Stomach (tissue), 9 donors: ENCODE measurements around the gene PRXL2B. TPM values are rescaled to one million over a fixed set of nuclear protein-coding genes. Genes with fewer than 3 reads are reported as not detected.

ENCODE experiments used
- DNase-seq, 2 donors: peaks; one replicate each; pipeline versions ENCODE4 v3.0.0 to v3.0.0-alpha.2; 2013 to 2019
- H3K27ac ChIP-seq, 5 donors: fragments of 200-600 bp in 4 of 5; sonication (generic) in 4 of 5; one replicate each; pipeline ENCODE4 v1.5.1; 2013 to 2019; ENCODE audit warnings: mild to moderate bottlenecking in 1 of 5, moderate library complexity in 1 of 5
- H3K27me3 ChIP-seq, 3 donors: fragments of 200-600 bp; sonication (generic); one replicate each; pipeline ENCODE4 v1.5.1; 2017 to 2019; ENCODE audit warnings: mixed run types in 1 of 3
- H3K36me3 ChIP-seq, 4 donors: fragments of 200-600 bp; sonication (generic); 1 replicate in 3 of 4; 2 replicates in 1 of 4; pipeline ENCODE4 v1.5.1; 2016 to 2019
- H3K4me1 ChIP-seq, 4 donors: fragments of 200-600 bp; sonication (generic); one replicate each; pipeline ENCODE4 v1.5.1; 2016 to 2019
- H3K4me3 ChIP-seq, 4 donors: fragments of 200-600 bp; sonication (generic) in 3 of 4; one replicate each; pipeline ENCODE4 v1.5.1; 2016 to 2019; ENCODE audit warnings: mild to moderate bottlenecking in 1 of 4
- H3K9me3 ChIP-seq, 4 donors: fragments of 200-600 bp; sonication (generic); one replicate each; pipeline ENCODE4 v1.5.1; 2016 to 2019
- EP300 ChIP-seq: sonication (generic); formaldehyde crosslinking; IDR thresholded peaks from one replicate; pipeline ENCODE4 v1.6.1; 2017; ENCODE audit warnings: antibody characterized with exemption
- POLR2A ChIP-seq, 4 donors: fragments of 450-650 bp; IDR thresholded peaks; one replicate each; pipeline ENCODE4 v1.6.1; 2016; ENCODE audit warnings: antibody characterized with exemption in 4 of 4, control low read depth in 2 of 4, mild to moderate bottlenecking in 1 of 4, moderate library complexity in 1 of 4
- POLR2AphosphoS5 ChIP-seq, 3 donors: sonication (generic); formaldehyde crosslinking; IDR thresholded peaks; one replicate each; pipeline ENCODE4 v1.6.1; 2016; ENCODE audit warnings: antibody characterized with exemption in 3 of 3
- WGBS, 5 donors: extraction: QIAGEN DNeasy Blood & Tissue Kit in 3 of 5; methylation state at CpG; one replicate each; pipeline versions ENCODE4 v1.1.5 to v1.1.7; 2013 to 2018; 5-methylcytosine and 5-hydroxymethylcytosine counted together
- intact Hi-C: fragments of 100-400 bp; cut with DNase I; formaldehyde crosslinking; loops from one replicate; pipeline ENCODE4 v1.15.1; 2023; ENCODE audit warnings: low total_unique reads
- polyA plus RNA-seq, 3 donors: library from polyadenylated mRNA; stranded (reverse); fragments of 200-250 nt; gene quantifications; one replicate each; pipeline ENCODE4 v1.2.3, GENCODE V29; 2013
- total RNA-seq, 5 donors: library from RNA; depleted of rRNA; stranded (reverse); fragments of >200 nt; gene quantifications; one replicate each; pipeline versions ENCODE4 v1.1.0 to v1.2.3, GENCODE V29; 2014 to 2016
- TF ChIP-seq, protein P1 (sequence below), 7 experiments: fragments of 450-650 bp in 4 of 7; fragments of 200-600 bp in 3 of 7; sonication (generic) in 3 of 7; IDR thresholded peaks; one replicate each; pipeline ENCODE4 v1.5.1; 2016 to 2019; ENCODE audit warnings: antibody characterized with exemption in 7 of 7, control low read depth in 2 of 7, mild to moderate bottlenecking in 1 of 7
- donor health status: healthy with polysubstance abuse.
- donor health status: Bipolar disorder and iron deficiency.
- donor health status: healthy.

The PRXL2B gene
- total and polyA plus RNA-seq, 8 donors: 8.5 to 668 (median 21.0) TPM

DNA sequence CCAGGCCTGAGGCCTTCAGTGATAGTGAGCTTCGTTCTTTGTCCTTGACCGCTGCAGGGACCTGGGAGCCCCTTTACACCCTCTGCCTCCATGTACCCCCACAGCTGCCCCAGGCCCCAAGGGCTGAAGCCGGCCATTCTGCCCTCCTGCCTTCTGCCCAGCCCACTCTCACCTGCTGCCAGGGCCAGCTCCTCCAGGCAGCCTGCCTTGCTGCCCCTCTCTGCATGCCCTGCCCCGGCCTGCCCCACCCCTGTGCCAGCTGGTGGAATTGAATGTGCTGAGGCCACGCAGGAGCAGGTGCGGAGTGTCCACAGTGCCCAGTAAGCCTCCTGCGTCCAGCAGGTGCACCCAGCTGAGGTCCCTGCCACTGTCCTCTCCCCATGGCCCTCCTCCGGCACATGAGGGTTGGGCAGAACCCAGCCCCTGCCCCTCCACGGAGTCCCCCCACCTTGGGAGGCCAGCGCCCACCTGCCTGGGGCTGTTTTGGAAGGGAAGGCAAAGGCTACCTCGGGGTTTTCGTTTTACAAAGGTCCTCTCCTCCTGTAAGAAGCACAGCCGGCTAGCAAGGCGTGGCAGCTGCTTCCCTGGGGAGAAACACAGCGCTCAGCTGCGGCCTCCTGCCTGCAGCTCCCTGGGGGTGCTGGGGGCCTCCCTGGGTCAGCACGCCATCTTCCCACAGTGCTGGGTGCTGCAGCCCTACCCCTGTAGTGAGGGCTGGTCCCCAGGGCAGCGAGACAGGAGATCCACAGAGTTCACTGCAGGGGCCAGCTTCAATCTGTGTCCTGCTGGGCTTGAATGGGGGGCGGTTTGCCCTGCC lies 25.3 kb downstream of the PRXL2B start:
- H3K27me3 ChIP-seq: peaks cover 0 to 42% (median 12%) of the 10 kb centered on the region in 3 donors
- no peak overlapping the region for H3K4me3 ChIP-seq
- no peak overlapping the region for H3K27ac ChIP-seq
- H3K4me1 ChIP-seq: peaks cover 0 to 20% (median 10%) of the 10 kb centered on the region in 4 donors
- WGBS, 5 donors: 62 to 85% (median 70%) methylated on average over 12 to 19 of the region's 19 CpGs
- TF ChIP-seq POLR2A (IDR thresholded peaks at IDR 0.05): no peak
- intact Hi-C loops: loop anchor here (10.0 kb wide), 1 partner anchor 177 kb away; no protein-coding TSS in a partner anchor
- H3K9me3 ChIP-seq: peaks cover 0 to 36% (median 29%) of the 10 kb centered on the region in 4 donors
- DNase-seq: no peak
- no peaks in the 10 kb centered on the region for H3K36me3 ChIP-seq

DNA sequence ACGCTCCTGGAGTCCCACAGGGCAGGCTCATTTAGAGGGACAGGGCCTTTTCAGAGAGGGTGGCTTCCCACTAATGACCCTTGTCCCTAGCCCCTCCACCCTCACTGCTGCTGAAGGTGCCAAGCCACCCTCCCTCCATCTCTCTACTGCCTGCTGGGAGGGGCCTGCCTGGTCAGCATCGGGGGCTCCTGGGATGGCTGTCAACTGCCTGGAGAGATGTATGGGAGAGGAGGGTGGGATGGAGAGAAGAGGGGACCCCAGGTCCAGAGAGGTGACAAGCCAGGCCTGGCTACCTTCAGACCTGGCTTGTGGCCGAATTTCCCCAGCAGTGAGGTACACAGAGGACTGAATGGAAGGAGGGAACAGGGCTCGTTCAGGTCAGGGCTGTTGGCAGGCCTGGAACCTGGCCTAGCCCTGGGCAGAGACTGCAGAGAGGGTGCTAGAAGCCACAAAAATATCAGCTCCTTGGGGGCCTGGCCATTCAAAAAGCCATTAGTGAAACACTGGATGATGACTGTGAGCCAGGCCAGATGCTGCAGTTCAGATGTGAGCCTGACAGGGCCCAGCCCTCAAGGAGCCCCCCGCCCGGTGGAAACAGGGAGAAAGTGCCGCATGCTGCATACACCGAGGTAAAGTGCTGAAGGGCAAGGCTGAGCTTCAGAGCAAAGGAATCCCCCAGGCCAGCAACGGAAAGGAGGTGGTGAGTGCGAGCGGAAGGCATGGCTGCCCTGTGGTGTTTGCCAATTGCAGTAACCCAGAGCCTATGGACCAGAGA lies 26.2 kb downstream of the PRXL2B start:
- Histone ChIP-seq H3K27me3 (peaks cover 0 to 37% (median 12%) of the 10 kb centered on the region in 3 donors), H3K4me3 (no peak overlapping the region), H3K27ac (no peak overlapping the region), H3K9me3 (peaks cover 0 to 36% (median 29%) of the 10 kb centered on the region in 4 donors), H3K4me1 (peaks cover 0 to 13% (median 10%) of the 10 kb centered on the region in 4 donors), H3K36me3 (no peaks in the 10 kb centered on the region)
- TF ChIP-seq POLR2A (IDR thresholded peaks at IDR 0.05) (no peak), POLR2AphosphoS5 (IDR thresholded peaks at IDR 0.05) (no peak), EP300 (no peak)
- TF ChIP-seq, protein P1, sequence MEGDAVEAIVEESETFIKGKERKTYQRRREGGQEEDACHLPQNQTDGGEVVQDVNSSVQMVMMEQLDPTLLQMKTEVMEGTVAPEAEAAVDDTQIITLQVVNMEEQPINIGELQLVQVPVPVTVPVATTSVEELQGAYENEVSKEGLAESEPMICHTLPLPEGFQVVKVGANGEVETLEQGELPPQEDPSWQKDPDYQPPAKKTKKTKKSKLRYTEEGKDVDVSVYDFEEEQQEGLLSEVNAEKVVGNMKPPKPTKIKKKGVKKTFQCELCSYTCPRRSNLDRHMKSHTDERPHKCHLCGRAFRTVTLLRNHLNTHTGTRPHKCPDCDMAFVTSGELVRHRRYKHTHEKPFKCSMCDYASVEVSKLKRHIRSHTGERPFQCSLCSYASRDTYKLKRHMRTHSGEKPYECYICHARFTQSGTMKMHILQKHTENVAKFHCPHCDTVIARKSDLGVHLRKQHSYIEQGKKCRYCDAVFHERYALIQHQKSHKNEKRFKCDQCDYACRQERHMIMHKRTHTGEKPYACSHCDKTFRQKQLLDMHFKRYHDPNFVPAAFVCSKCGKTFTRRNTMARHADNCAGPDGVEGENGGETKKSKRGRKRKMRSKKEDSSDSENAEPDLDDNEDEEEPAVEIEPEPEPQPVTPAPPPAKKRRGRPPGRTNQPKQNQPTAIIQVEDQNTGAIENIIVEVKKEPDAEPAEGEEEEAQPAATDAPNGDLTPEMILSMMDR (IDR thresholded peaks at IDR 0.05): no peak
- no peak for DNase-seq
- intact Hi-C loops: loop anchor here (10.0 kb wide), 1 partner anchor 178 kb away; no protein-coding TSS in a partner anchor
- WGBS, 5 donors: 77 to 87% (median 85%) methylated on average over 9 to 11 of the region's 11 CpGs

DNA sequence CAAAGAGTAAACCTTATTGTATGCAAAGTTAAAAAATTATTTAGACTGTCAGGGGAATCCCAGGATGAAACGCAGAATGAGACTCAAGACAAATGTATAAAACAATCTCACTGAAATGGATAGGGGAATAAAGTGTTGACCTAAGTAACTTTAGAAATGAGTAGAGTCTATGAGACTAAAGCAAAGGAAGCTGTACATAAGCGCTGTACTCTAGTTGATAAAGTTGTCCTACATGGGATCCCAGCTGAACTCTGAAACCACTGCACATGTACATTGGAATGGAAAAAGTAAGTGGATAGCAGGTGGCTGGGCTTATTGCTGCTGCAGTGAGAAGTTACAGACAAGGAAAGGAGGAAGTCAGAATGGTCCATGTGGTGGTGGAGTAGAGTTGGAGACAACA lies 27.6 kb downstream of the PRXL2B start:
- Histone ChIP-seq H3K9me3 (peaks cover 0 to 36% (median 29%) of the 10 kb centered on the region in 4 donors), H3K36me3 (no peaks in the 10 kb centered on the region), H3K4me1 (peaks cover 0 to 12% (median 9%) of the 10 kb centered on the region in 4 donors), H3K27ac (no peak overlapping the region), H3K27me3 (peaks cover 0 to 37% (median 12%) of the 10 kb centered on the region in 3 donors), H3K4me3 (no peak overlapping the region)
- 90 to 96% (median 94%) methylated on average over 2 of the region's 2 CpGs for WGBS, 5 donors
- TF ChIP-seq POLR2A (IDR thresholded peaks at IDR 0.05) (no peak), EP300 (no peak), POLR2AphosphoS5 (IDR thresholded peaks at IDR 0.05) (no peak)
- TF ChIP-seq, protein P1 (IDR thresholded peaks at IDR 0.05): no peak
- DNase-seq: no peak
- intact Hi-C loops: loop anchor here (10.0 kb wide), 1 partner anchor 179 kb away; no protein-coding TSS in a partner anchor

DNA sequence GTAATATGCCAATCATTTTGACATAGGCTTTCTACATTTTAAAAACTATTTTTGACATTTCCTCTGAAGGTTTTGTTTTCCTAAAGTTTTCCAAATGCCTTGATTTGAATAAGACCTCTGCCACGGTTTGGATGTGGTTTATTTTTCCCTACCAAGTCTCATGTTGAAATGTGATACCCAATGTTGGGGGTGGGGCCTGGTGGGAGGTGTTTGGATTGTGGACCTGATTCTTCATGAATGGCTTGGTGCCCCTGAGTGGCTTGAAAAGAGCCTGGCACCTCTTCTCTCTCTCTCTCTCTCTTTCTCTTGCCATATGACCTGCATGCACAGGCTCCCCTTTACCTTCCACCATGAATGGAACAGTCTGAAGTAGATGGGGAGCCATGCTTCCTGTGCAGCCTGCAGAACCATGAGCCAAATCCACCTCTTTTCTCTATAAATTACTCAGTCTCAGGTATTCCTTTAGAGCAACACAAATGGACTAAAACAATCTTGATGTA lies 31.4 kb downstream of the PRXL2B start:
- H3K4me1 ChIP-seq: no peaks in the 10 kb centered on the region
- H3K27ac ChIP-seq: no peak overlapping the region
- 0 to 14% (median 4%) methylated on average over 1 of the region's 1 CpG for WGBS, 5 donors
- DNase-seq: no peak
- peaks cover 0 to 36% (median 30%) of the 10 kb centered on the region in 4 donors for H3K9me3 ChIP-seq
- no peaks in the 10 kb centered on the region for H3K36me3 ChIP-seq
- intact Hi-C loops: loop anchor here (10.0 kb wide), 1 partner anchor 183 kb away; no protein-coding TSS in a partner anchor
- H3K27me3 ChIP-seq: peaks cover 0 to 28% (median 5%) of the 10 kb centered on the region in 3 donors
- no peak for TF ChIP-seq POLR2A (IDR thresholded peaks at IDR 0.05)
- TF ChIP-seq POLR2AphosphoS5 (IDR thresholded peaks at IDR 0.05): no peak
- TF ChIP-seq EP300: no peak
- TF ChIP-seq, protein P1 (IDR thresholded peaks at IDR 0.05): no peak
- no peak overlapping the region for H3K4me3 ChIP-seq
